CD4-positive, alpha-beta T cell treated with Interleukin-4 for 1 hour (primary cell): Measurements from ENCODE around the gene BTBD9.

Source experiments
- DNase-seq, 2 donors: peaks; one replicate each; pipeline ENCODE4 v3.0.0-alpha.2; 2020 to 2022

Gene BTBD9

DNA sequence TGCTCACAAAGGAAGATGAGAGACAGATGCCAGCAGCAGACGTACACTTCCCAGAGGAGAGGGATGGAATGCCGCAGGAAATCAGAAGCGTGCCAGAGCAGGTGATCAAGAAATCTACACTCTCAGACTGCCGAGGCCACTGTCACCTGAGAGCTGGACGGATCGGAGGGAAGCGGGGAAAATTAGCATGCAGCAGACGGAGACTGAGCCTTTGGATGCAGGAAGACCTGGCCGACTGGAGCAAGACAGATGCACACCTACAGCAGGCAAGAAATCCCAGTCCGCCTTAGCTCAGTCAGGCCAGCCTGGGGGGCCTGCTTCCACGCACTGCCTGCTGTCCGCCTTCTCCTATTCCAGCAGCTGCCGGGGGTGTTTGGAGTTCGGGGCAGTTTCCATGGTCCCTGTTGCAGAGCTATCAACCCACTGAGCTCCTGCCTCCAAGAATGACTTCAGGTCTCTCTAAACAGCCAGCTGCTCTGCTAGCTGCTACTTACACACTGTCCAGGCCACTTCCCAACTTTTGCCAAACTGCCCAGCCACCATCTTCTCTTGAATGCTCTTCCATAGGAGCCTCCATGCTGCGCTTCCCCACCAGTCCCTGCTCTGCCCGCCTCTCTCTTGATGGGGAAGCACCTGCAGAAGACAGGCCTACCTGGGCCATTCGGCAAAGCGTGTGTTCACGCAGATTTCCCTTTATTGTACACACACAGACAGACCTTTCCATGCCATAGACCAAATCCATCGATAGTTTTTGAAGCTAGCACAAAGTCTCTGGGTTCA is 451.7 kb downstream of the BTBD9 start:
- no peak for DNase-seq

DNA sequence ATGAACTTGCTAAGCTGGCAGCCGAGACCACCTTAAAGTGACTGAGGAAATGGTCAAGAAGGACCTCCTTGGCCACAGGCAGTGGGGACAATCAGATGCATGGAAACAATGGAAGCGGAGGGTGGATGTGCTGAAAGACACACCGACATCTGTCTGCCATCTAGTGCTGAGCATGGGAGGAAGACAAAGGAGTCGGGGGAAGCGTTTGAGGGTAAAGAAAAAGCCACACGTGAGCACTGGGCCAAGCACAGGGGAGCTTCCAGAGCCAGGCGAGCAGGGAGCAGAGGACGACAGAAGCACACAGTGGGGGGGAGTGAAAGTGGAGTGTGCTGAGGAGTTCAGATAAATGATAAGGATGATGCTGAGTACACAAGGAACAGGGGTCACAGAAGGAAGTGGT is 452.4 kb downstream of the BTBD9 start:
- no peak for DNase-seq

DNA sequence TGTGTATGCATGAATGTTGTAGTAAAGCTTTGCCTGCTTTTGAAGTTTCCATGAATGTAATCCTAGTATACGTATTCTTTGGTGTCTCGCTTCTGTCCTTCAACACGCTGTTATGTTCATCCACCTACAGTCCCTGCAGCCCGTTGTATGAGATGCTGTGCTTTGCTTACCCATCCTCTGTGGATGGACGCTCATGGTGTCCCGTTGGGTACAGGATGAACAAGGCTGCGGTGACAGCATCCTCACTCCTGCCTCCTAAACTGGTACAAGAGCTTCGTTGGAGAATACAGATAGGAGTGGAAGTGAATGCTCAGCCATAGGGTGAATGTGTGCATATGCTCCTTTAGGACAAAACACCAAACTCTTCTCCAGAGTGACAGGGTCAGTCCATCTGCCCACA is 454.0 kb downstream of the BTBD9 start:
- DNase-seq, result no peak

DNA sequence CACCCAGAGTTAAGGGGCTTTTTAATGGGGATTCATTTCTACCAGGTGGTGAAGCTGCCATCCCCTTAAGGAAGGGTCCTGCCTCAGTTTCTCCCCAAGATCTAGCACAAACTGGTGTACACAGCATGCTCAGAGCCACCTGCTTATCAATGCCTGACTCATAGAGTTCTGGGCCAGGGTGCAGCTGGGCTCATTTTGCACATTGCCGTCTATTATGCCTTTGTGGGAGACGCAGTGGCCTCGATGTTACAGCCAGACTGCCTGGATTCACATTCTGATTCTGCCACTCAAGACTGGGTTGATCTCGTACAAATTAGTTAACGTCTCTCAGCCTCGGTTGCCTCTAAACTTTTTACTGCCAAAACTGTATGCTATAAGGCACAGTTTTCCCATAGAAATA is 454.5 kb downstream of the BTBD9 start:
- no peak for DNase-seq

DNA sequence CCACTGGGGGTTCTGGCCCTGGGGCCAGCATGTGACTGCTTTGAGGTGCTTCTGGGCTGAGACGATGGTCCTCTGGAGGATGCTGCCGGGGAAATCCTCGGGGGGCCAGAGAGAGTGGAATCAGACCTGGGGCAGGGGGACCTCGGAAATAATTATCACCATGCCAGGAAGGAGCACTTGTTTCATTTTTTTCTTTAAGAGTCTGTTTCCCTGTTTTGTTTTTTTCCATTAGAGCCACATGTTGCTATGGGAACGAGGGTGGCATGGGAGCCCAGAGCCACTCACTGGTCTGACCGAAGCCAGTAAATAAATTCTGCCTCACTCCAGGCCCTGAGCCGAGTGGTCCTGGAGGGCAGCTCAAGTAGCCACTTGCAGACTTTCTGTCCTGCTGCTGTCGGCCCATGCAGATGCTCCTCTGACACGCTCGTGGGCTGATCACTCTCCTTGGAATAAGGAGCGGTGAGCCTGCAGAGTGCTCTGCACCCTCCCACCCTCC is 455.1 kb downstream of the BTBD9 start:
- no peak for DNase-seq

DNA sequence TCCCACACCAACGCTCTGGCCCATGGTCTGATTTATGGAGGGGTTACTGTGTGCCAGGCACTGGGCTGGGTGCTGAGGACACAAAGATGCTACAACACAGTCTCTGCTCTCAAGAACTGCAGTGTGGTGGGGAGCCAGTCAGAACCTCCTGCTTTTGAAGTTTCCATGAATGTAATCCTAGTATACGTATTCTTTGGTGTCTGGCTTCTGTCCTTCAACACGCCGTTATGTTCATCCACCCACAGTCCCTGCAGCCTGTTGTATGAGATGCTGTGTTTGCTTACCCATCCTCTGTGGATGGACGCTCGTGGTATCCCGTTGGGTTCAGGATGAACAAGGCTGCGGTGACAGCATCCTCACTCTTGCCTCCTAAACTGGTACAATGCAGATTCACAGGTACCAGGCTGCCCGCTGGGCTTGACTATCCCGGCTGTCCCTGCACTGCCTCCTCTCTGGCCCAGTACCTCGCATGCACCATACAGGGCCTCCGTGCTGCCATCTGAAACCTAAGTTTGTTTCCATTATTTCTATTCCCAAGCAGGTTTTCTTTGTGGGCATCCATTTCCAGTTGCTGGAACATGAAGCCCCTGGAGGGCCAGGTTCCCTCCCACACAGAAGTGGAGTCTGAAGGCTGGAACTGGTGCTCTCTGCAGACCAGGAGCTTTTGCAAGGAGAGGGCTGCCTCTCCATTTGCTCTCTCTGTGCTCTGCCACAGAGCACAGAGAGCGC is 455.7 kb downstream of the BTBD9 start:
- DNase-seq, result no peak

DNA sequence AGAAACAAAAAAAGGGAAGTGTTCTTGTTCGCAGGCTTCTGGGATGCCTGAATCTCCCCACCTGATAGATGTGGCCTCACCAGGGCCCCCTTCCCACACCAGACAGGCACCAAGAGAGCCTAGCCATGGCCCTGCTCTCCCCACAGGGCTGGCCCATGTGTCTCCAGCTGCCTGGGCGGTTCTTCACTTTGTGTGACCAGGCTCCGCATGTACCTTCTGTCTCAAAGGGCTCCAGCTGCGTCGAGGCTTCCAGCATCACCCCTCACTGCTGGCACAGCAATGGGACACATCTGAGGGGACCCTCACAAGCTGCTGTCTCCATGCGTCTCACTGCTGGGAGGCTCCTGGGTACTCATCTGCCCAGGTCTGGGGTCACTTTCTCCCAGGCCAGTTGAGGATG is 457.3 kb downstream of the BTBD9 start:
- no peak for DNase-seq

DNA sequence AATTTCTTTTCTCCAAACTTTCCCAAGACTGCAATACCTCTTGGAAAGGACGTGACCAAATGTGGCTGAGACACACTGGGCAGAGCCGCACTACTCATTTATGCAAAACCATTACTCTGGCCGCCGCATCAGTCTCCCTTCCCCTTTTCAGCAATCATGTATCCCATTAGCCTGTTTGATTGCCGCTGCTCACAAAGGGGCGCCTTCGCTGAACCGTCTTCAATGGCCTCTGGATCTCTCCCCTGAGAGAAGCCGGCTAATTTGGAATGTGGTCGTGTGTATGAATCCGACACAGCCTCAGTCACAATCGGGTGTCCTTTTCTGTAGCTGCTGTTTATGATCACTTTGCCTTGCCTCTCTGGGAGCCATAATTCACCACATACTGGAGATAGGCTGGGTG is 459.1 kb downstream of the BTBD9 start:
- no peak for DNase-seq

DNA sequence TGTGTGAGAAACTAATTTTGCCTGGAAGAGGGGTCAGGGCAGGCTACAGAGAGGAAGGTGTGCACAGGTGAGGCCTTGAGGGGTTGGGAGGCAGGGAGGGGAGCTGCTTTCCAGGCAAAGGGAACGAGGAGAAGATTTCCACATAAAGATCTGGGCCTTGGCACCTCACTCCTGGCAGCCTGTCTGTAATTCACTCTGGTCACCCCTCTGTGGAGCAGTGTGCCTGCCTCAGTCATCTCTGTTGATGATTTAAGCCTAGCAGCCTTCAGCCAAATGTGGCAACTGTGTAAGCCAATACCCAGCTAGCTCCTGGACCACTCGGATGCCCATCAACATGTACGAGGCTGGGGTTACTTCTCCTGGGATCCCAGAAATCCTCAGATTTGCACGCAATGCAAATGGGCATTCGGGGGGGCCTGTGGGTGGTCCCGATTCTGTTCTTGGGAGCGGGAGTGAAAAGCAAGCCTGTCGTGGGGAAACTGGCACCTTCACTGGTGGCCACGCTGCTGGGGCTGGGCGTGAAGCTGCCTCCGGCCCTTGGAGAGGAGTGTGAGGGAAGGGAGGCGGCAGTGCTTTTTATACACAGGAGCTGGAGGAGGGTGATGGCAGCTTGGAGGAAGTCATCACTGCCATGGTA is 459.8 kb downstream of the BTBD9 start:
- DNase-seq, result no peak

DNA sequence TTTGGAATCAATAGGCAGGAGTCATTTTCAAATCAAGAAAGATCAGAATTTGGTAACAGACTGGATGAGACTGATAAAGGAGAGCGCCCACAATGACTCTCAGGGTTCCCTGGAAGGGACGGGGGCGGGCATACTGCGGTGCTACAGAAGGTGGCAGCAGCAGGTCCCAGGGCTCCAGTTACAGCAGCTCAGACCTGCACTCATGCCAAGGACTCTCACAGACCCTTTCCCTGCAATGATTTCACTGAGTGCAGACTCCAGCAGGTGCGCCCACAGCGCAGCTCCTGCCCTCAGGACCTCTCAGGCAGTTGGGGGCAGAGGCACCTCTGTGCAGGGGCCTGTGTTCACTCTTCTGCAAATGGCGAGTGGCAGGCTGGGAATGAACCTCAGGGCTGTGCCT is 460.4 kb downstream of the BTBD9 start:
- DNase-seq, result no peak

DNA sequence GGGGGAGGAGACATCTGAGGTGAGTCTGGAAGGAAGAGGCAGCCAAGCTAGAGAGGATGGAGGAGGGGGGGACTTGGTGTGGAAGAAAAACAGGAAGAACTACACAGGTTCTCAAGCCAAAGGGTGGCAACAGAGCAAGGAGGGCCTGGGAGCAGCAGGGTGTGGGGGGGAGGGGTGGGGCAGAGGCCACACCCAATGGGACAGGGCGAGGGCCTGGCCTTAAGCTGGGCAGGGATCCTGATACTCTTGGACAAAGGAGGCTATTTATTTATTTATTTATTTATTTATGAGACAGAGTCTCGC is 461.2 kb downstream of the BTBD9 start:
- no peak for DNase-seq

DNA sequence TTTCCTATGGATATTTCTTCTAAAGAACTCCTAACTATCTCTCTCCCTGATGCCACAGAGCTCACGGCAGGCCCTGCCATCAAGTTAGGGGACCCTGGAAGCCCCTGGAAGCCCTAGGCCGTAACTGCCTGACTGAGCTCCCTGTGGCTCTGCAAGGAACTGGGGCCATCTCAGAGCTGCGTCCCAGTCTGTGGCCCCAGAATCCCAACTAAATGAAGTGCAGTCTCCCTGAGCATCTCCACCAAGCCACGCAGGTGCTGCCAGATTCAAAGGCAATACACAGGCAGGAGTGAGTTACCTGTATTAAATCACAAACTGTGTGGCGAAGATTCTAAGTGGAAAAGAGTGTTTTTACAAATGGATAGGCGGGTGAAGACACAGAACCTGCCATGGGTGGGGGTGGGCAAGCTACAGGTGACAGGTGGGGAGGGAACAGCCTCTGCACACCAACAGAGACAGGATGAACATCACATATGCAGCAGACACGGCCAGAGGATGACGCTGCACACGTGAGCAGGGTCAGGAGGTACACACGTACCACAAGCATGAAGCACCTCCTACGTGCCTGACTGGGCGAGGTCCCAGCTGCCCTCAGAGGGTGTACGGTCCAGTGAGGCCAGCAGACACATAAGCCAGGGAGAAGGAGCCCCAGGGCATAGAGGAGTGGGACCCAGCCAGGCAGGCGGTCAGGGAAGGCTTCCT is 461.7 kb downstream of the BTBD9 start:
- DNase-seq, result no peak

DNA sequence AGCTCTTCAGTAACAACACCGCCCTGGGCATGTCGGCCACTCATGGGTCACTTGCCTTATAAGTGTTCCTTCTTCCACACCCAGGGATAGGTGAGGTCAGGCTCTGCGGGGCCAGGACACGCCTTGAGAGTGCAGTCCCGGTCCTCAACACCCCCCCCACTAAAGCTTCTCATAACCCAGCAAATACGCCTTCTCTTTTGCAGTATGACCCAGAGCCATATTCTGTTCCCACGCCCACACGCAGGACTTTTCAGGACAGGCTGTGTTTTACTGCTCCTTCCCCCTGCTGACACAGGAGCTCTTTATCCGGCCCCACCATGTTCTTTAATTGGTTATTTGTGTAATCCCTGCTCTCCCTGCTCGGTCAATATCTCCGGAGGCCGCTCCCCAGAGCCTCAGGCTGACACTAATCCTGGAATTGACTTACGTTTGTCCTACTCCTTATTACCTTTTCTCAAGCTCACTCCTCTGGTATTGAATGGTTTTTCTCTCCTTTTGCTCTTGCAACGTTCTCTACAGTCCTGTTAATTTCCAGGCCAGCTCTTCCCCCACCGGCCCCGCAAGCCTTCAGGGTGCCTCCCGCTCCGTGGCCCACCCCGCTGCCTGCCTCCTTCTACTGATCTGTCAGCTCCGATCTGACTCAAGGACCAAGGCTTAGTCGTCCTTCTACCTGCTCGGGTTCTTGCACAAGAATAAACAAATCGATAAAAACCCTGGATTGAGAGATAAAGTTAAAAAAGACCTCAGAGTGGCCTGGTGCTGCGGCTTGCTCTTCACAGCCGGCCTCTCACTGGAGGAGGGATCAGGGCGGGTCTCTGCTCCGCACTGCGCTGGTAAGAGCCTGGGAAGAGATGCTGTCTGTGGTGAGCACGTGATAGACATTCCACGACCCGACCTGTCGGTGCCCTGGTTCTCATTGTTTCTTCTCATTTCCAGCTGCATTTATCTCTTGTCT is 462.7 kb downstream of the BTBD9 start:
- DNase-seq, result no peak

DNA sequence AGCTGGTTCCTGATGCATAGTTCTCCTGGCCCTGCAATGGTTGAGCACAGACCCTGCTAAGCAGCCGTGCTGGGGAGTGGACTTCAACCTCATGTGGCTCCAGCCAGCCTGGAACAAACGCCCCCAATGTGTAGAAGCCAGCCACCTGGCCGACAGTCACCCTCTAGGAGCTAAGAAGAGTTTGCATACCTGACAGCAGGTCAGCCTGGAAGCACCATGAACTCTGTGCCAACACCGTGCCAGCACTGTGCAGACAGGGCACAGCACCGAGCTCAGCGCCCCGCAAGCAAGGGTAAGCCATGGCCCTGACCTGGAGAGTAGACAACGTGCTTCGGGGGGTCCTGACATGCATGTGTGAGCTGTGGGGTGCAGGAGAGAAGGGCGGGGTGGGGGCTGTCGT is 463.9 kb downstream of the BTBD9 start:
- no peak for DNase-seq

DNA sequence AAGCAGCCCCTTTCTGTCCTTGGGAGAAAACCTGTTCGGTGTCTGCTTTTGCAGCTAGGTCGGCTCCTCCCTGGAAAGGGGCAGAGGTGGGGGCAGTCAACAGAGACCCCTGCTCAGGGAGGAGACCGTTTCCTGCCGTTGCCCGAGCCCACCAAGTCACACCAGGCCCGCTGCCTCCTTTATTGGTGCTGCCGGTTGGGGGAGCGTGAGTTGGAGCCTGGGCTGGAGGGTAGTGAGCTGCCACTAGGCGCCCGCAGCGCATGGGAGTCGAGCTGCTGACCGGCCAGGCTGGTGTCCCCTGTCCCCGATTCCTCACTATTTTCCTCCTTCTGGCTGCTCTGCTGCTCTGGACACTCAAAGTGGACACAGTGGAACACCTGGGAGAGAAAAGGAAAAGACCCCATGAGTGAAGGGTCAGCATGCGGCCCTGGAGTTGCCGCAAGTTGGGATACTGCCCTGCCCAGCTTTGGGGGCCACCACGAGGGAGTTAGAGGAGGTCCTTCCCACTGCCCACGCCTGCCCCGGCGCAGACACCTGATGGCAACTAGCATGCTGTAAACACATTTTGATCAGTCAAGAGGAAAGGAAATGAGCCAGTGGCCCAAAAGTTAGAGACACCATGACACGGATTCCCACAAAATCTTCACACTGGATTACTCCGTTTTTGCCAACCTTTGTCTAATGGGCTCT is 464.8 kb downstream of the BTBD9 start:
- DNase-seq, result no peak

DNA sequence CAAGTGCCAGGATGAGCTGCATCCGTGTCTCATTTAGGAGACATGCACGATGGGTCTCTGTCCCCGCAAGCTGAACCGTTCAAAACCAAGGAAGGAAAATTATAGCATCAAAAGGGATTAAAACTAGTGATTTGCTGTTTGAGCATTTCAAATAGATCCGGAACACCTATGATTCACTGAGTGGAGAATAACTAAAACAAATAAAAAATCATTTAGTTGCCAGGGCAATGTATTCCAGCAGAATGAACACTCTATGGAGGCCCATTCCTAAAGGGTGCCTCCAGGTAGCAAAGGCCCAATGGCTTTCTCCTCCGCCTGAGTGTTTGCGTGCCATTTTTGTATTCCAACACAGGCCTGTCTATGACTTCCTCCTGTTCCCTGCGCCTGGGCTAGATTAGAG is 465.4 kb downstream of the BTBD9 start:
- no peak for DNase-seq

DNA sequence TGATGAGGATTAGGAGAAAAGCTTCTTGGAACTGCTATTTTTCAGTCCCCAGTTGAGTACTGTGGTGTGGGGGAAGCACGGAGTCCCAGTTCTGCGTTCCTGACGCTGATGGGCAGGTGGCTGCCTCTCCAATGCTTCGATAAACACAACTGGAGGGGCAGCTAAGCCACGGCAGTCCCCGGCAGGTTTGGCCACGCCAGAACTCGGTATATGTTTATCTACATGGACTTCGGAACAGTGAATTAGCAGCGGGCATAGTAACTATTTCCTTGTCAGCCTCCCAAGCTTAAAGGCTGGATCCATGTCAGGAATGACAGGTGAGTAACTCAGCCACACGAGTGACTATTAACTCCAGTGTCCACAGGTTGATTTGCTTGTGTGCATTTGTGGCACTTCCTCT is 465.8 kb downstream of the BTBD9 start:
- DNase-seq, result no peak

DNA sequence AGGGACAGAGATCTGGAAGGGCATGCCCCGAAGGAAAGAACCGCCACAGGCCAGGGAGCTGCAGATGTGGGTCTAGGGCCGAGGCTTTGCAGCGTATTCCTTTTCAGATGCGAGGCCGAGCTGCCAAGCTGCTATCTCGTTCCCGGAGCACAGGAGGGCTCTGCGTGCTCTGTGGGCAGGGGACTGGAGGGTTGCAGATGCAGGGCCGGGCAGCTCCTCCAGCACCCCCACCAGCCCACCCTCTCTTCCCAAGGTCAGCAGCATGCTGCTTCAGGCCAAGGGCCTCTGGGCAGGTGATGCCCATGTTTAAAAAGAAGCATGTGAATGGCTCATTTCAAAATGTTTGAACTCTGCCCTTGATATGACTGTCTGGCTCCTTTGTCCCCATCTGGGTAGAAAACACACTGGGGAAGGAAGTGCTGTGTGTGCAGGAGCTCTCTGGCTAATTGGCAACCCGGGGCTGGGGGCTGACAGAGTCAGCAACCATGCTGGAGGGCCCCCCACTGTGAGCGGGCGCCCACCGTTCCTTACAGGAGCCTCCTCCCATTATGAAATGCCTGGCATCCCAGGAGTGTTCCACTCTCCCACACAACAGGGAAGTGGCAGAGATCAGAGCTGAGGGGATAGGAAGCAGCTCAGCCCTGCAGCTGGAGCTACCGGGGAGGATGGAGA is 466.9 kb downstream of the BTBD9 start:
- no peak for DNase-seq

DNA sequence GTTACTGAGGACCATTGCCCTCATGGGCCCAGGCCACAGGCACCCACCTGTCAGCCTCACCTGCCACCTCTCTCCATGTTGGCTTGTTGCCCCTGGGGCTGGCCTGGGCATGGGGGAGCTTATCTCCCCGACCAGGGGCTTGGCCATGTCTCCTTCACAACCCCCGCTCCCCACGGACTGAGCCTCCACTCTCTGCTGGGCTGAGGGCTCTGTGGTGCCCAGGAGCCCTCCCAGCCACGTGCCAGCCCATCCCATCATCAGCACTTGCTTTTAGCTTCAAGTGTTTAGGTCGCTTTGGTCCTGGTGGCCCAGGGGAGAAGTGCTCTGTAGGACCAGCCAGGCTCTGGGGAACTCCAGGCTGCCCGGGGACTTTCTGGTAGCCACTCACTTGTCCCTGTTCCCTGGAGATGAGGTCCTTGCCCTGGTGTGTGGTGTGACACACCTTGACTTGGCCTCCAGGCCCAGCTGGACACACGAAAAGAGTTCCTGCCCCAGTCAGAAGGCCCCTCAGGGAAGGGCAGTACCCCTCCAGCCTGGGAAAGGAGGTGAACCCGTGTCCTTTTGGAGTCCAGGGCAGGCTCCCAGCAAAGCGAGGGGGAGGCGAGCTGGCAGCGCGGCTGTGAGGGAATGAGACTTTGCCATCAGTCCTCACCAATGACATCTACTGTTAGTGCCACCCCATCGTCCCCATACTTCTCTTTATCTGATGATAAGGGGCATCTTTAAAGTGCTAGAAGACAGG is 467.6 kb downstream of the BTBD9 start:
- DNase-seq, result no peak

DNA sequence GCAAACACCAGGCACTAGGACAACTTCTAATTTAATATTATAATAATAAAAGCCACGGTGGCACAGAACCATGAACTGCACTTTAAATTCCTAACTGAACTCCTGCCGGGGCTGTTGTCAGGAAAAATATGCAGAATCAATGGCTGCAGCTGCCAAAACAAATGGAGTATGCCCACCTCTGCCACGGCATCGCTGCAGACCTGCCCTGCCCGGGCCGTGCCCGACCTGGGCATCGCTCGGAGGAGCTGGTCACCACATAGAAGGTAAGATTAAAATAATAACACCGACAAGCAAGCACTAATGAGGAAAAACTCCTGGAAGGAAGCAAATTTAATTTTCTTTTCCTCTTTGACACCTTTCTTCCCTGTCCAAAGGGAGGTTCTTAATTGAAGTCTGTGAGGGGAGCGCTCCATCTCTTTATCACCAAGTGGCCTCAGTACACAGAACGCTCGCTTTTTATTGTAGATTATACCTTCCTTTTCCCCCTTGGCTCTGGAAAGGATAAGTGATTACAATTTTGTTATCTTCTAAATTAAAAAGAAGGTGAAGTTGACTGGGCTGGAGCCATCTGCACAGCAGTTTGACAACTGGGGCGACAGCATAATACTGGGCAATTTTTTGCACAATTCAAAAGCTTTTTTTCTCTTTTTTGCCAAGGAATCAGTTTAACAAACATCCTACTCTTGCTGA is 468.9 kb downstream of the BTBD9 start:
- DNase-seq, result no peak
